COLO829 (cell line): ENCODE data around the gene VASN.

Experiments
- DNase-seq: peaks from one replicate; pipeline ENCODE4 v3.0.0; 2012; ENCODE audit warnings: low spot score

The VASN gene

GRCh38 chr16:4354512-4355409 lies 16.9 kb upstream of the VASN start:
- DNase-seq, result no peak

- DNase-seq, result no peak
Observed at GRCh38 chr16:4356820-4357219, 14.8 kb upstream of the VASN start.

DNA sequence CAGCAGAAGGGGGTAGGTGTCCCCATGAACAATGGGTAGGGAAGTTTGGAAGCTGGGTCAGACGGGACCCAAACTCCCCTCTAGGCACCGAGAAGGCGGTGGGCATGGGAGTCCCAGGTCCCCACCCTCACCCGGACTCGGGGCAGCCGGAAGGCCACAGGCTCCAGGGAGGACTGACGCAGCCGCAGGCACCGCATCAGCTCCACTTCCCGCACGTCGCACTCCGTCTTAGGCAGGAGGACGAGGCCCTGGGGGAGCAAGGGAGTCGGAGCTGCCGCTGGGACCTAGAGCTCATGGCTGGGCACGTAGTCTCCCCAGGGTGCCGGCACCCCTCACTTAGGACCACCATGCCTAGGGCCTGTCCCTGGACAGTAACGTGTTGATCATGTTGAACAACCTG lies 13.4 kb upstream of the VASN start:
- DNase-seq, result no peak

GRCh38 chr16:4358831-4359561 lies 12.7 kb upstream of the VASN start:
- DNase-seq, result no peak

GRCh38 chr16:4359914-4360313 lies 11.7 kb upstream of the VASN start:
- DNase-seq, result no peak

GRCh38 chr16:4360538-4361021 lies 11.1 kb upstream of the VASN start:
- DNase-seq, result no peak

GRCh38 chr16:4361033-4361943 lies 10.4 kb upstream of the VASN start:
- no peak for DNase-seq

GRCh38 chr16:4361944-4362311 lies 9.7 kb upstream of the VASN start:
- no peak for DNase-seq

- no peak for DNase-seq
Observed at GRCh38 chr16:4362476-4363135, 9.0 kb upstream of the VASN start.

DNA sequence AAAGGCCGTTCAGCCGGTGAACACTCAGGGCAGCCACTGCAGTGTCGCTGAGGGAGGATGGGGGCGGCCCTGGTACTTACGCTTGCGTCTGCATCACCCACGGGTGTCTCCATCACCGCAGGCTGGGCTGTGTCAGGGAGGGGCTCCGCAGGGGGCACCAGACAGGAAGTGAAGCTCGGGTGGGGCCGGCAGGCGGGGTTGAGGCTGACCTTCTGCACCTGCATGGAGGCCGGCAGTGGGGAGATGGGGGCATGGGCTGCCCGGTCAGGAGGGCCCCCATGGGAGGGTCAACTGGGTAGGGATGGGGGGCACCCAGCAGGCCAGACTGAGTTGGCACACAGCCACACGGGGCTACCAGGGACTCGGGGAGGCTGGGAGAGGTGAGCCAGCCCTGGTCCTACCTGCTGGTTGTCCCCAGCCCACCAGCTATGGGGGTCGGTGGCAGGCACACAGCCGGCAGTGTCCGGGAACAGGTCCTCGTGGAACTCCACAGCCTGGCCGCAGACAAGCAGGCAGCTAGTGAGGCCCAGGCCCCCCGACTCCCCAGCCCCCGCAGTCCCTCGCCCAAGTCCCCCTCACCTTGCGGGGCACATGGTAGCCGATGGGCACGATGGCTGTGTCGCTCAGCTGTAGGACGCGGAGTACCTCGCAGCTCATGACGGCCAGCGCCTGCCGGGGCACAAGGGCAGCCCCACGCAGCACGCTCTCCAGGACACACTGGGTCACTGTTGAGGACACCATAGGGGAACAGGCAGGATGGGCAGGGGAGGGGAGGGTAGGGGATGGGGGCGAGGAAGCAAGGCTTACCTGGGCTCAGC lies 7.2 kb upstream of the VASN start:
- DNase-seq, result no peak

GRCh38 chr16:4365014-4365406 lies 6.6 kb upstream of the VASN start:
- no peak for DNase-seq

GRCh38 chr16:4365615-4366014 lies 6.0 kb upstream of the VASN start:
- DNase-seq, result no peak

DNA sequence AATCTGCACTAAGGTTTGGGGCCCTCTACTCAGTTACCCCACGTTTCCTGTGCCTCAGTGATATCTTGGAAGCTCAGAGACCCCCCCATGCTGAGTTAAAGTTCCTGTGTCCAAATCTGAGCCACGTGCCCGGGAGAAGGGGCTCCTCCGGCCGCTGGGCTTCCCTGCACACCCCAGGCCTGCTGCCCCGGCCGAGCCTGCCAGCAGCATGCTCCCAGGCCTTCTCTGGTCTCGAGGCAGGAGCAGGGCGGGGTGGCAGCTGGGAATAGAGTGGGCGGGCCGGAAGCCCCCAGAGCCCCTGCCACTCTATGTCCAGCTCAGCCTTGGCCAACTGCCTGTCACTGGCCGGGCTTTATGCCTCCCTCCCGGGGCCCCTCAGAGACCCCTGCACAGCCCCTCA lies 5.6 kb upstream of the VASN start:
- DNase-seq, result no peak

DNA sequence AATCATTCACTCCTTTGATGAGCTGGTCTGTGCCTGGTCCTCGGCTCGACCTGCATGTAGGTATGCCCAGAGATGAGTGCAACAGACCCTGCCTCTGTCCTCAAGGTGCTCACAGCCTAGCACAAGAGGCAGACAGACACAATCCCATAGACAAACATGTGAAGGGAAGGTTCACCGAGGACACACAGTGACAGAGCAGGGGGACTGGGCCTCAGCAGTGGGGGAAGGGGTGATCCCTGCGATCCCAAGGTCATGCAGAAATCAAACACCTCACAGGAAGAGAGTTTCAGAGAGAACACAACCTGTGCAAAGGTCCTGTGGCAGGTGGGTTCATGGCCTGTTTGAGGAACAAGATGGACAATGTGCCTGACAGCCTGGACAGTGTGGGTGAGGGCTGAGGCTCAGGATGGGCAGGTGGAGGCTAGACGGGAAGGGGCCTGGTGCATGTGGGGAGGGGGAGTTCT lies 4.2 kb upstream of the VASN start:
- no peak for DNase-seq

DNA sequence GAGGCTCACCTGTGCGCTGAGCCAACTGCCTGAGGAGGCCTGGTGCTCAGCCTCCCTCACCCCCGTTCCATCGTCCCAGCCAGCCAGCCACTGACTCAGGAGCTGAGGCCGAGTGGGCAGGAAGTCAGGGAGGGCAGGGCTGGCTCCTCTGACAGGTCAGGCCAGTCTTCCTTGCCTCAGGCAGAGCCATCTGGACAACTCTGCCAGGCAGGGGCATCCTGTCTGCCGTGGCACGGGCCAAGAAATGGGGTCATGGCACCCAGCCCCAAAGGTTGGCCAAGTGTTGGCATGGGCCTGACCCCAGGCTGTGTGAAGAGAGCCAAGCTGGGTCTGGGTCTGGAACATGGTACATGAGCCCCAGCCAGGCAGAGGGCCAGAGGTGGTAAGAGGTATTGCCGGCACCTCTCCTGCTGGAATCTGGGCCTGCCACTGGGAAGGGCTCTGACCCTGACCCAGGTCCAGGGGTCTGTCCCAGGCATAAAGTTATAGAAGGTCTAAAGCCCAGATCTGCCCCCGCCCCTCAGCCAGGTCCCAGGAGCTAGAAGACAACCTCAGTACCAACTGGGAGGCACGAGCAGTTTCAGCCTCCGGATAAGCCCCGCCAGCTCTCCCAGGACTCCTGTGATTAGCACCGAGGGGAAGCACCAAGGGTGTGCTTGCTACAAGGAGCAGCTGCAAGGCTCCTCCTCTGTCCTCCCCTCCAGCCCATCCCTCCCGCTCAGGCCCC lies 2.5 kb upstream of the VASN start:
- DNase-seq, result no peak

DNA sequence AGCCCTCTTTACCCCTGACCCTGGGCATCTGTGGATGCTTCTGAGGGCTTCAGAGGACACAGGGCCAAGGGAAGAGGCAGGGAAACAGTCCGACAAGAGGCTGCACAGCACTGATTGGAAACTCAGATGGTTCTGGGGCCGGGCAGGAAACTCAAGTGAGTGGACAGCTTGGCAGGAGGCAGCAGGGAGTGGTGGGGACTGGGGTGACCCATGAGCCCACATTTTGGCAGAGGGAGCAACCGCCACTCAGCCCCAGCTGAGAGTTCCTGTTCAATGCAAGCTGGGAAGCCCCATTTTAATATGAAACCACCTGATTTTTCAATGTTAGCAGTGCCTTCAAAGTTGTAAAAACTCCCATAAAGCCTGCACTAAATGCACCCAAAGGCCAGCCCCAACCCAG lies 1.5 kb upstream of the VASN start:
- DNase-seq, result no peak

- no peak for DNase-seq
Observed at GRCh38 chr16:4370570-4371356, 885 bp upstream of the VASN start.

DNA sequence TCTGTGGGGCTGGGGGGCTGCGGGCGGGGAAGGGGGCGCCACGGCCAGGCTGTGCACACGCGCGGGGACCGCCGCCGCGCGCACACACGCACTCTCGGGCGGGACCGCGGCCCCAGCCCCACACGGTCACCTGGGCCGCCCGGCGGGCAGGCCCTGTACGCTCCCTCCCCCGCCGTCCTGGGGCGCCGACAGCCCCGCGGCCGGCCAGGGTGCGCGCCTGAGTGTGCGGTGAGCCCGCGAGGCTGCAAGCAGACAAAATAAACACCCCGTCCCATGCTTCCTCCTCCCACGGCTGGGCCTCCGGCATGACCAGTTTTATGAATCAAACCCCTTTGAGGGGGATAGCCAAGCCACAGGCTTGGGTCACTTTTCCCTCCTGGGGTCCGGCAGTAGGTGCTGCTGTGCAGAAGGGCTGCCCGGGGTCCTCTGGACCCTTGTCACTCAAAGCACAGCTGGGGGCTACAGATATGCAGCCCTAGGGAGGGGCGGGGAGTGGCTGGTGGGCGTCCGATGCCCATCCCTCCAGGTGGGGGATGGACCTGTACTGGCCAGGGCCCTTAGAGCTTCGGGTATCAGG lies 441 bp downstream of the VASN start:
- DNase-seq, result no peak
